ENCODE measurements around the gene SHROOM3. TPM values are rescaled to one million over a fixed set of nuclear protein-coding genes. Genes with fewer than 3 reads are reported as not detected.
"Not testable (repeated sequence)": the region's sequence is repeated elsewhere in the genome, so short reads cannot be mapped to it uniquely, and the experiment has no call there.

The SHROOM3 gene
- total RNA-seq, 4 donors from 2014 or later: 29.5 to 127 (median 59.9) TPM

DNA sequence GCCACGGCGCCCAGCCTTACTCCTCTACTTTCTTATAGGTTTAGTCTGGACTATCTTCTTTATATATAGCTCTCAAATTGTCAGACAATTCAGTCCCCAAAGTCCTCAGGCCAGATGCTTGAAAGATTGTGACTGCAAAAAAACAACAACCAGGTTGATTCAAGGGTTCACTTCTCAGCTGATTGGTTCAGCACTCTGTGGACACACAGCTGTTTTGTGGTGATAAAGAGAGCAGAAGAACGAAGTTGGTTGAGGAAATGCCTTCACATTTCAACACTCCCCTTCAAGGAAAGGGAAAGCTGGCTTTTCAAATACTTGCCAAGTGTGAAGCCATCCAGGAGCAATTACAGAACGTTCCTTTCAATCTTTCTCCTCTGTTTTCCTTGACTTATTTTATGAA lies 166.8 kb downstream of the SHROOM3 start:
- Histone ChIP-seq H3K4me3 (no peak overlapping the region), H3K4me1 (peaks cover 0 to 6% (median 3%) of the 10 kb centered on the region in 3 donors), H3K27me3 (no peaks in the 10 kb centered on the region), H3K36me3 (no peaks in the 10 kb centered on the region), H3K9me3 (no peaks in the 10 kb centered on the region), H3K27ac (peak overlapping the region in 3 of 4 donors; percentile 46 to 51 (median 48))
- WGBS, 2 donors (ENCODE audit: low coverage in 1 of 2): 48 to 51% methylated on average over 4 of the region's 4 CpGs
- ATAC-seq: peak; percentile 48
- TF ChIP-seq, protein P1, sequence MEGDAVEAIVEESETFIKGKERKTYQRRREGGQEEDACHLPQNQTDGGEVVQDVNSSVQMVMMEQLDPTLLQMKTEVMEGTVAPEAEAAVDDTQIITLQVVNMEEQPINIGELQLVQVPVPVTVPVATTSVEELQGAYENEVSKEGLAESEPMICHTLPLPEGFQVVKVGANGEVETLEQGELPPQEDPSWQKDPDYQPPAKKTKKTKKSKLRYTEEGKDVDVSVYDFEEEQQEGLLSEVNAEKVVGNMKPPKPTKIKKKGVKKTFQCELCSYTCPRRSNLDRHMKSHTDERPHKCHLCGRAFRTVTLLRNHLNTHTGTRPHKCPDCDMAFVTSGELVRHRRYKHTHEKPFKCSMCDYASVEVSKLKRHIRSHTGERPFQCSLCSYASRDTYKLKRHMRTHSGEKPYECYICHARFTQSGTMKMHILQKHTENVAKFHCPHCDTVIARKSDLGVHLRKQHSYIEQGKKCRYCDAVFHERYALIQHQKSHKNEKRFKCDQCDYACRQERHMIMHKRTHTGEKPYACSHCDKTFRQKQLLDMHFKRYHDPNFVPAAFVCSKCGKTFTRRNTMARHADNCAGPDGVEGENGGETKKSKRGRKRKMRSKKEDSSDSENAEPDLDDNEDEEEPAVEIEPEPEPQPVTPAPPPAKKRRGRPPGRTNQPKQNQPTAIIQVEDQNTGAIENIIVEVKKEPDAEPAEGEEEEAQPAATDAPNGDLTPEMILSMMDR (IDR thresholded peaks at IDR 0.05): no peak
- TF ChIP-seq POLR2A (IDR thresholded peaks at IDR 0.05) (no peak), EP300 (IDR thresholded peaks at IDR 0.05) (no peak), POLR2AphosphoS5 (IDR thresholded peaks at IDR 0.05) (no peak)

GRCh38 chr4:76605099-76605563 lies 170.1 kb downstream of the SHROOM3 start:
- H3K4me1 ChIP-seq: peaks cover 0 to 30% (median 3%) of the 10 kb centered on the region in 3 donors
- H3K36me3 ChIP-seq: no peaks in the 10 kb centered on the region
- TF ChIP-seq, protein P1 (IDR thresholded peaks at IDR 0.05): no peak
- TF ChIP-seq POLR2A (IDR thresholded peaks at IDR 0.05) (no peak), POLR2AphosphoS5 (IDR thresholded peaks at IDR 0.05) (no peak), EP300 (IDR thresholded peaks at IDR 0.05) (no peak)
- no peaks in the 10 kb centered on the region for H3K27me3 ChIP-seq
- WGBS, 2 donors (ENCODE audit: low coverage in 1 of 2): 80 to 88% methylated on average over 5 to 6 of the region's 6 CpGs
- ATAC-seq: no peak
- H3K9me3 ChIP-seq: no peaks in the 10 kb centered on the region
- H3K4me3 ChIP-seq: no peak overlapping the region
- H3K27ac ChIP-seq: no peak overlapping the region

- H3K36me3 ChIP-seq: no peaks in the 10 kb centered on the region
Observed at GRCh38 chr4:76606645-76607265, 171.7 kb downstream of the SHROOM3 start.

DNA sequence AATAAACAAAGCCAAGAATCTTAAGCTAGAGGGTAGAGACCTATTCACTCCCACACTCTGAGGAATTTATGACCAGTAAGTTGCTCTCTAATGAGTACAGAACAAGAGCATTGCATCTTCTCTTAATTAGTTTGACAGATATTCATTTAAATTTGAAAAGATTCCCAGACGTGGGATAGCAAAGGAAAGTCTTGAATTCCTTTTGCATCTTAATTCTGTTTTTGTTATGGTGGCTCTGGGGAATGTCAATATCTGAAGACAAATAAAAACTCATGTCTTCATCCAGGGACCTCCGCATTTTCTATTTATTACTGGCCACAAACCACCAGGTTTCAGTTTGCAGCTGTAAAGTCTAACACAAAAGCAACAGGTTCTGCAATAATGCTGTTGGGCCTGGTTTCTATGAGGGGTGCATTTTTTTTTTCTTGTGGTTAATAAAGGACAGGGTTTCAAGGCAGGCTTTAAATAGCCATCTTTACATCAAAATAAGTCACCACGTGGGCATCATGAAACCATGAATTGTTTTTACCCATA lies 172.3 kb downstream of the SHROOM3 start:
- Histone ChIP-seq H3K4me3 (no peak overlapping the region), H3K27me3 (no peaks in the 10 kb centered on the region), H3K9me3 (no peaks in the 10 kb centered on the region), H3K27ac (peak overlapping the region in 1 of 4 donors; percentile 12), H3K4me1 (peaks cover 3 to 52% (median 5%) of the 10 kb centered on the region in 3 donors), H3K36me3 (no peaks in the 10 kb centered on the region)
- 29 to 30% methylated on average over 3 of the region's 3 CpGs for WGBS, 2 donors (ENCODE audit: low coverage in 1 of 2)
- TF ChIP-seq, protein P1 (IDR thresholded peaks at IDR 0.05): no peak
- ATAC-seq: no peak

More at GRCh38 chr4:76606645-76607265, 171.7 kb downstream of the SHROOM3 start:
- Histone ChIP-seq H3K27me3 (no peaks in the 10 kb centered on the region), H3K27ac (peak overlapping the region in 1 of 4 donors; percentile 12), H3K9me3 (no peaks in the 10 kb centered on the region), H3K4me1 (peaks cover 3 to 46% (median 5%) of the 10 kb centered on the region in 3 donors), H3K4me3 (no peak overlapping the region)
- WGBS, 2 donors (ENCODE audit: low coverage in 1 of 2): 25 to 89% methylated on average over 1 of the region's 1 CpG
- ATAC-seq: no peak
- TF ChIP-seq EP300 (IDR thresholded peaks at IDR 0.05) (no peak), POLR2A (IDR thresholded peaks at IDR 0.05) (no peak)

DNA sequence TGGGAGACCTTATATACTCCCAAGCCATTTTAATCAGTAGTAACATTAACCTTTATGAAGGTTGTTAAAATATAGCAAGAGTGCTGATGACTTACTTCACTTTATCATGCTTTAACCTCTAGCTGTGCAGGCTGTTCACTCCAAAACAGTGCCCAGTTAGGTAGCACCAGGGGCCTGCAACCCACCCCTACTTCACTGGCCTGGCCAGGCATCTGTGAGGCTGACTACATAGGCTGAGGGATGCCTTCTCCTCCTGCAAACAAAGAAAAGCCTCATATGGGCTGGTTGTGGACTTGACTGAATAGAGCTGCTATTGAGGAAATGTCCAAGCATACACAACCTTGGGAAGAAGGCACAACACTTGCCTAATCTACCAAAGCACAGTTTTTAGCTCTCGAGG lies 172.8 kb downstream of the SHROOM3 start:
- ATAC-seq: no peak

GRCh38 chr4:76608549-76608948 lies 173.5 kb downstream of the SHROOM3 start:
- not testable (repeated sequence) for H3K9me3 ChIP-seq, H3K36me3 ChIP-seq, H3K4me3 ChIP-seq, ATAC-seq, H3K27me3 ChIP-seq, H3K27ac ChIP-seq
- H3K4me1 ChIP-seq: peaks cover 3 to 64% (median 5%) of the 10 kb centered on the region in 3 donors

More for the DNA sequence above, 172.8 kb downstream of the SHROOM3 start:
- no peaks in the 10 kb centered on the region for H3K9me3 ChIP-seq
- peak overlapping the region in 1 of 4 donors; percentile 32 for H3K27ac ChIP-seq
- H3K4me1 ChIP-seq: peaks cover 3 to 57% (median 5%) of the 10 kb centered on the region in 3 donors
- 100% methylated on average over 1 of the region's 1 CpG; no CpG with 5 or more reads in 1 of the 2 donors for WGBS, 2 donors (ENCODE audit: low coverage in 1 of 2)
- H3K36me3 ChIP-seq: no peaks in the 10 kb centered on the region
- TF ChIP-seq, protein P1 (IDR thresholded peaks at IDR 0.05): no peak
- TF ChIP-seq EP300 (IDR thresholded peaks at IDR 0.05) (no peak), POLR2A (IDR thresholded peaks at IDR 0.05) (no peak), POLR2AphosphoS5 (IDR thresholded peaks at IDR 0.05) (no peak)
- H3K27me3 ChIP-seq: no peaks in the 10 kb centered on the region
- H3K4me3 ChIP-seq: no peak overlapping the region
